NB4 (cell line): ENCODE data around the gene TOM1L2.

Experiments
- CTCF ChIP-seq: IDR thresholded peaks from one replicate; pipeline ENCODE4 v1.5.1; 2012; ENCODE audit warnings: low read depth, low read length
- MAX ChIP-seq: IDR thresholded peaks from 2 replicates; pipeline ENCODE4 v1.6.1; 2011; ENCODE audit warnings: low read depth, low read length
- MYC ChIP-seq: IDR thresholded peaks from 2 replicates; pipeline ENCODE4 v1.6.1; 2011; ENCODE audit warnings: low read depth, low read length
- POLR2A ChIP-seq: IDR thresholded peaks from 2 replicates; pipeline ENCODE4 v1.6.1; 2011; ENCODE audit warnings: mild to moderate bottlenecking; ENCODE audit not compliant: insufficient read length; ENCODE audit errors: extremely low read depth

- TF ChIP-seq CTCF (no peak), POLR2A (no peak), MAX (no peak), MYC (no peak)
Observed at GRCh38 chr17:17806611-17807274, 165.5 kb downstream of the TOM1L2 start.
